HG02798 (cell line): ENCODE data around the gene MRPL36.
"Not testable (repeated sequence)": the region's sequence is repeated elsewhere in the genome, so short reads cannot be mapped to it uniquely, and the experiment has no call there.

Experiments
- ATAC-seq: cut with Tn5 transposase; IDR thresholded peaks from one replicate; pipeline ENCODE4 v1.9.1; 2021; ENCODE audit warnings: mild to moderate bottlenecking; ENCODE audit not compliant: unreplicated experiment, poor library complexity

Gene MRPL36

DNA sequence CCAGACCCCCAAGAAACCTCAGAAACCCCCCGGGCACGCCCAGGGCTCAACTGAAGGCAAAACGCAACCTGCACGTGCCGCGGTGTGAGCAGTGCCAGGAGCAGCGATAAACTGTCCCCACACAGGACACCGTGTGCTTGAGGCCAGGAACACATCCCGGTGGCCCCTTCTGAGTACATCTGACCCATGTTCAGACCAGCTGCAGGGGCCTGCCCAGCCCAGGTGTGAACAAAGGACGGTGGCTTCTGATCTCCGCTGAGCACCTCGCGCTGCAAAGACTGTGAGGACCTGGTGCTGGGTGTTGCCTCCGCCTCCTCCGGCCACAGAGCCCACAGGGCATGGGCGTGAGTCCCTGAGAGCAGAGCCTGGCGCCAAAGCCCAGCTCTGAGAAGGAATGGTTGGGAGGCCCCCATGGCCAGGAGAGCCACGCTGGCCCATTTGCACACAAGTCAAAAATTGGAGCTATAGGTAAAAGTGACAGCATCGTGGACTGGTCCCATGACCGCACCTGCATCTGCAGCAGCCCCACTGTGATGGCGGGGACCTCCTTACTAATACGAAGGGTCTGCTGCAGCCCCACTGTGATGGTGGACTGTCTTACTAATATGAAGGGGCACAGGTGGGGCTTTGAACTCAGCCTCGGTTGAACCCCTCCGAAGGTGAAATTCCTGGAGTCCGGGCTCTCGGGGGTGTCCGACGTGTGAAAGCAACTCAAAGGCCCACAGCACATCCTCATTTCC is 33.0 kb upstream of the MRPL36 start:
- ATAC-seq, result no peak

DNA sequence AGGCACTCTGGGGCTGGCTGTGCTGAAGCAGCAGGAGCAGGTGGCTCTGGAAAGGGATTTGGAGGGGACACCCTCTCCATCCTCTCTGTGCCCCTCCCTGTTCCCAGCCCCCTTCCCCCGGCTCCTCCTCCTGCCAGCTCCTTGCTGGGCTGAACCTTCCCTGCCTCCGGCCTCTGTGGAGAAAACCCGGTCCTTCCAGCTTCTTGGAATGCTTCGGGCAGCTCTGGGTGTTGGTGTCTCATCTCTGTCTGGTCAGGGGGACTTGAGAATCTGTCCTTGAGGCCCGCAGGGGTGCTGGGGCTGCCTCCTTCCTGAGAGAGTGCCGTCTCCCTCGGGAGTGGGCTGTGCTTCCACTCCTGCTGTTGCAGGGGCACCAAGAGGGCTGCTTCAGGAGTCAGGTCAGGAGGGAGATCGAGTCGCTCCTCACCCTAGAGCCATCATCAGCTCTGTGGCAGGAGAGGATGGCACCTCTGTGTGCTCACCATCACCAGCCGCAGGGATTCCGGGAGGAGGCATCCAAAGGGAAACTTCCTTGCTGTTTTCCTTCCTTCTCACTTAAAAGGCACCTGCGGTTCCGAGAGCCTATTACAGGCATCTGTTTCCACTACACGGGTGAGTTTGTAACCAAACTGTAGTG is 32.2 kb upstream of the MRPL36 start:
- no peak for ATAC-seq

DNA sequence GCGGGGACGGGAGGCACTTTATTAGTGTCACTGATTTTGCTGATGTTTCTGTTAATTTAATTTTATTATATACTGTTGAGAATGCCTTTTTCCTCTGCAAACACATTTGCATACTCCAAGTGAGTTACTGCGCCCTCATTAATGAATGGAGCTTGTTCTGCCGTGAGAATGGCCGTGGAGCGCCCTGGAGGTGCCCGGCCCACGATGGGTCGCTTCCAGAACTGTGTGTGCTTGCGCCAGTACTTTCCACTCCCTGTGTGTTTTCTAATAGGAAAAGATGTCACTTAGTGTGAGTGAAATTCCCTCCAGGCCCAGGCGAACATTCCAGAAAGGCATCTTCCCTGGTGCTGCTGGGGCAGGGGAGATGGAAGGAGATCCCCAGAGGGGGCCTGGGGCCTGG is 31.6 kb upstream of the MRPL36 start:
- ATAC-seq, result no peak

DNA sequence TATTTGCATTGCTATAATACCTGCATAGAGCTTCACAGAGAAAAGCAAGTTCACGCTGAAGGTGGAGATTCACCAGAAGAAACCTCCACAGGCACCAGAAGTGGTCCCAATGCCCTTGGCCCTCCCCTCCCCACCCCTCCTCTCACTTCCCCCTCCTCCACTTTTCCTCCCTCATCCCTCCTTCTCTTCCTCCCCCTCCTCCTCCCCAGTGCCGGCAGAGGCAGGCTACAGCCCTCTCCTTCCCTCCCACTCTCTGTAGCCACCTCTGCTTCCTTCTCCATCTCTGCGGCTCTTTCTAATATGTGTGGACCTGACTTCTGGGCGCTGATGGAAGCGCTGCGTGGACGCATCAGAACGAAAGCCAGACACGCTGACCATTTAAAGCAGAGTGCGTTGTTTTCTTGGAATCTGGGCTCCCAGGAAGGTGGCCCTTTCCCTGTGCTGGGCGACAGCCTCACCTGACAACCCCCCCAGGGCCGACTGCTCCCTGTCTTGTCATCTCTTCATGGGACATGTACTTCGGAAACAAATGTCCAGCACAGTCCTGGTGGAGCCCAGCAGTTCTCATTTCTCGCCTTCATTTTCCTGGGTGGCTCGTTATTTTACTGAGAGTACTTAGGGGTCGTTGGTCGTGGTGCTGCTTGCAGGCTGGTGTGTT is 31.1 kb upstream of the MRPL36 start:
- ATAC-seq, result no peak

DNA sequence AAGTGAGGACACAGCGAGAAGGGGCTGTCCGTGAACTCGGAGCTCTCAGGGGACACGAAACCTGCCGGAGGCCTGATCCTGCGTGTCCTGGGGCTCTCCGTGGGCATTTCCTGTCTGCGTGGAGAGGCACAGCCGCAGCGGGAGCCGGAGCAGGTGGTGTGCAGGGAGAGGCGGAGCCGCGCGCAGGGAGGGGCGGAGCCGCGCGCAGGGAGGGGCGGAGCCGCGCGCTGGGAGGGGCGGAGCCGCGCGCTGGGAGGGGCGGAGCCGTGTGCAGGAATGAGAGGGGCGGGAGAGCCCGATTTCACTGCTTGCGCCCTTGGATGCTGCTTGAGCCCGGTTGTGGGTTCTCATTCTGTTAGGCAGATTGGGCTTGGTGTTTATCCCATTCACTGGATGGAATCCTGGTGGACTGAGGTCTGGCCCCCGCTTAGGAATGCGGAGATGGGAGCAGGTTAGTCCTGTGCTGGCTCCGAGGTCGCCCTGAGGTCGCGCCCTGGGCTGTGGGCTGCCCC is 28.3 kb upstream of the MRPL36 start:
- ATAC-seq, result no peak

DNA sequence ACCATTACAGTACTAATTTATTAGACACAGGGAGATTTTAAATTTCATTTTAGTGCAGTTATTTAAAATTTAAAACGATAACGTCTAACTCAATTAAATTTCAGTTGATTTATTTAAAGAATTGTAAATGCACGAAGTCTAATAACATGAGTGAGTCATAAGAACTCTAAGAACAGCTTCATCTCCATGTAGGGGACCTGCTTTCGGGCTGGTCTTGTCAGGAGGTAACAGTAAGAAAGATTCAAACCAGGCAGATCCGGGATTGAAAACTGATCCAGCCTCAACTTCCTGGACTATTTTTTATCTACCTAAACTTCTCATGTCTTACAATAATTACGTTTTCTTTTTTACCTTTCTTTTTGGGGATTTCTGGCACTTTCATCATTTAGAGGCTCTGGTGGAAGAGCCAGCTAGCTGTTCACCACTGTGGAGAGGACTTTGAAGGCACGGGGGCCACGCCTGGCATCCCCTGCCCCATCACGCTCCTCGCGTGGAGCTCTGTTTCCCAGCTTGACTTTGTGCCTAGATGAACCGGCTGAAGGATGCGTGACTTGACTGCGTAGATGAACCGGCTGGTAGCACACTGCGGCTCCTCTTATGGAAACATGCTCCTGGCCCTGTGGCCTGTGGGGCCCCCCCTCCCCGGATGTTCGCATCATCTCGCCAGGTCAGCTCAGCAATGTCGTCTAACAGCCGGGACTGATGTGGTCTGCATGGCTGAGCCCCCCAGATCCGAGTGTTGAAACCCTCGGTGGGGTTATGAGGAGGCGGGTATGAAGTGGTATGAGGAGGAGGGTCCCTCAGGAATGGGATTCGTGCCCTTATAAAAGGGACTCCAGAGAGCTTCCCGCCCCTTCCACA is 27.6 kb upstream of the MRPL36 start:
- ATAC-seq, result no peak

DNA sequence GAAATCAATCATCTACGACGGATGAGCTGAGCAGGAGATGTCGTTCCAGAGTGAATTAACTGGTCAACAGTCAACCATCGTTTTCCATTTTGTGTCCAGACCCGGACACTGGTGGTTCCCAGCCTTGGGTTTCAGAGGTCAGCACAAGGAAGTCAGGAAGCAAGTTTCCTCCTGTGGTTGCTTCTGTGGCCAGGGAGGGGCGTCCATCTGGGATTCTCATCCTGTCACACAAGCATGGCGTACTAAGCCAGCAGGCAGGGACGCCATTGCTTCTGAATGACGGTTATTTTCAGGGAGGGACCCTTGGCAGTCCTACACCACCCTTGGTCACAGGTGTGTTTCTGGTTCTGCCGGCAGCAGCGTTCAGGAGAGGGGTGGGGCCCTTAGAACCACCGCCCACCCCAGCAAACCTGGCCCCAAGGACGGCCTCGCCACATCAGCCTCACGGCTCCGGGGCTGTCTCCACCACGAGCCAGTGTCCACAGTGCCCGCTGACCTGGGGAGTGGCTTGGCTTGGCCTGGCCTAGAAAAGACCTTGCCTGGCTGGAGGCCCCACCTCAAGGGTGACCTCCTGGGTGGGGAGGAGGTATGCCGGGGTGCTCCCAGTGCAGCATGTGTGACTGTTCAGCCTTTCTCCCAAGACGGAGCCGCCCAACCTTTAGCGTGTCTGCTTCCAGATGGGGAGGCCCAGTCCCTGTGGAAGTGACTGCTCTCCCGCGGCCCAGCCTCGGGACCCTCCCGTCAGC is 26.8 kb upstream of the MRPL36 start:
- no peak for ATAC-seq

DNA sequence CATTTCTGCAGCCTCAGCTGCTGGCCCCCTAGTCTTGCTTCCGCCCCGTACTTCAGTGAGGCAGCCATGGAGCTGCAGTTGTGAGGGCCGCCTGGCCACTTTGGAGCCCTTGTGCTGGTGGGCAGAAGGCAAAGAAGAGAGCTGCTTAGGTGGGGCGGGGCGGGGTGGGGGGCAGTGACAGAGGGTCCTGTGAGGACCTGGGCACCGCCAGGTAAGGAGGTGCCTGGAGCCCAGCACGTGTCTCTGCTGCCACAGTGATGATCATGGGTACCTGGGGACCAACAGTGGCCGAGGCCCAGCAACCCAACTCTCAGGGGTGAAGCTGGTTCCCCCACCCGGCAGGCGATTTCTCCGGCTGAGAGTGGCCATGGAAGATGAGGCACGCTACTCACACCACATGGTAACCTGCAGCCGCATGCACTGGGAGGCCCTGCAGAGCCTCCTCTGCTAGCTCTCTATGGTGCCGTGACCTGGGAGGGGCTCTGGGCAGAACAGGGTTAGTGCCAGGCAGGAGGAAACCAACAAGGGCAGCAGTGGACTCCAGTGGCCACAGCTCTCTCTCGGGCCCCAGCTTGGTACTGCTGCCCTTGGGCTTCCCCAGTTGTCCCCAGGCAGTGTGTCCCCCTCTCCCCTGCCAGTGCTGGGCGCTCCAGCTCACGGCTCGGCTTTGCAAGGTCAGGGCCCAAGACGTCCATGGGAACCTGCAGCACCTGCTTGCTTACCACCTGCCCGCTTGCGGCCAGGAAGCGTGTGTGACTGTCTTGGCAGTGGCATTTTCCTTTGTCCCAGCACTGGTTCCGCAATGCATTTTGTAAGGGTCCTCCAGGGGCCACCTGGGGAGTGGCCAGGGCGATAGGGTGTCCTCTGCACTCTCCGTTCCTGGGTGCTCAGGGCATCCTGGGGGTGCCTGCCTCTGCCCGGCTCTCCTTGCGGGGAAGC is 25.5 kb upstream of the MRPL36 start:
- ATAC-seq, result no peak

DNA sequence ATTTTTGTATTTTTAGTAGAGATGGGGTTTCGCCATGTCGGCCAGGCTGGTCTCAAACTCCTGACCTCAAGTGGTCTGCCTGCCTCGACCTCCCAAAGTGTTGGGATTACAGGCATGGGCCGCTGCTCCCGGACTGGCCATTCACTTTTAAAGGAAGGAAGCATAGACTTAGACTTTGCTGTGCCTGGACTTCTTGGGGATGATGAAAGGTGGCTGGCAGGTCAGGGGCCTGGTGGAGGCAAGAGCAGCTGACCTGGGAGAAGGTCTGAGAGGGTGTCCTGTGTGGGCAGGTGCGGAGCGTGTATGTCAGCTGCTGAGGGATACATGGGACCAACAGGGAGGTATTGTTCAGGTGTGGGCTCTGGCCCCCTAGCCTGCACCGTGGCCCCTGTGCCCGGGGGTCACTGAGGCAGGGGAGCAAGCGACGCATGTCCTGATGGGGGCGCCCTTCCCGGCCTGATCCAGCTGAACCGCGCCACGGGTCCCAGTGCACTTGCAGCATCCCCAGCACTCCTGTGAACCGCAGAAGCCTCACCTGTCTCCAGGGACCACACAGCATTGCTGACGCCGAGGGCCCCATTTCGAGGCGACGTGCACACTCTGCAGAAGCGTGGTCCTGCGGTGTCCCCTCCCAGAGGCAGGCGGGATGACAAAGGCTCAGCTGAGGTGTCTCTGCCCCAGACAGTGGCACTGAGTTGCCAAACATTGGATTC is 24.6 kb upstream of the MRPL36 start:
- ATAC-seq, result no peak

DNA sequence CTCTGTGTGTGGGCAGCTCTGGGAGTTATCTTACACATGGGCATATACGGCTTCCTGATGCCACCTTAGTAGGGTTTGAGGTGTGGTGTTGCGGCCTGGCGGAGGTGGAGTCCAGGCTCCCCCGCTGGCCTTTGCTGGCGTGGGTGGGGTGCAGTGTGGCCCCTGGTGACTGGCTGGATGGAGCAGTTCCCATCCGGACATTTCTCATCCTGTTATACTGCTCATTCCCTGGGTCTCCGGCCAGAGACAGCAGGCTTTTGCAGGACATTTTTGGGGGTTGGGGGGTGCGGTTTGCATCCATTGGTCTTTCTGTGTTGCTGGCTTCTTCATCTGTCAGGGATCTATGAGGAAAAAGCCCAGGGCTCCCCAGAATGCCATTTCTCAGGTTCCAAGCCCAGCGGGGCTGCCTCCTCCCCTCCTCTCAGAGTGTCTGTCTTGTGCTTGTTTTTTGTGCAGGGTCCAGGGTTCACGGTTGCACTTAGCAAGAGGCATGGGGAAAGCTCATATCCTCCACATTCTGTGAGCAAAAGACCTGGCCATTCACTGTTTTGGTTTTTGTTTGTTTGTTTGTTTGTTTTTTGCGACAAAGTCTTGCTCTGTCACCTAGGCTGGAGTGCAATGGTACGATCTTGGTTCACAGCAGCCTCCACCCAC is 23.9 kb upstream of the MRPL36 start:
- no peak for ATAC-seq

DNA sequence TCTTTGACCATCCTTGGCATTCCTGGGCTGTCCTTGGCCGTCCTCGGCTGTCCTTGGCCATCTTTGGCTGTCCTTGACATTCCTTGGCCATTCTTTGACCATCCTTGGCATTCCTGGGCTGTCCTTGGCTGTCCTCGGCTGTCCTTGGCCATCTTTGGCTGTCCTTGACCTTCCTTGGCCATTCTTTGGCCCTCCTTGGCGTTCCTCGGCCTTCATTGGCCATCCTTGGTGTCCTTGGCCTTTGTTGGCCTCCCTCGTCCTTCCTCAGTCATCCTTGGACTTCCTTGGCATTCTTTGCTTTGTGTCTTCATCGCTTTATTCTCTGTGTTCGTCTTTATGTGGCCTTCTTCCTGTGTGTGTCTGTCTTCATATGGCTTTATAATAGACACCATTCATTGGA is 22.2 kb upstream of the MRPL36 start:
- no peak for ATAC-seq

DNA sequence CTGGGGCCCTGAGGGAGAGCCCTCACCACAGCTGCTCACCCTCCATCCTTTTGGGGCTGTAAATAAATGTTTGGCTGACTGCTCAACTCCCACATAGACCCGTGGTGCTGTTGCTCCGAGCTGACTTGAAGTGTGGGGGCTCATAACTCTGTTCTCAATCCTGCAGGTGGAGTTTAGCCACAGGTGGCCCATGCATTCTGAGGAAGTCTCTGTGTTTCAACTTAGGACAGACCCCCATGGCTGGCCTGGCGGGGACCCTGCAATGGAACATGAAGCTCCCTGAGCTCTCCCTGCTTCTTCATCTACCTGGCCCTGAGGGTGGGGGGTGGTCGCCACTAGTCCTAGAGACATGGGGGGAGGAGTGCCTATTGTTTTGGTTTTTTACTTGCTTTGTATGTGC is 21.3 kb upstream of the MRPL36 start:
- ATAC-seq, result no peak

DNA sequence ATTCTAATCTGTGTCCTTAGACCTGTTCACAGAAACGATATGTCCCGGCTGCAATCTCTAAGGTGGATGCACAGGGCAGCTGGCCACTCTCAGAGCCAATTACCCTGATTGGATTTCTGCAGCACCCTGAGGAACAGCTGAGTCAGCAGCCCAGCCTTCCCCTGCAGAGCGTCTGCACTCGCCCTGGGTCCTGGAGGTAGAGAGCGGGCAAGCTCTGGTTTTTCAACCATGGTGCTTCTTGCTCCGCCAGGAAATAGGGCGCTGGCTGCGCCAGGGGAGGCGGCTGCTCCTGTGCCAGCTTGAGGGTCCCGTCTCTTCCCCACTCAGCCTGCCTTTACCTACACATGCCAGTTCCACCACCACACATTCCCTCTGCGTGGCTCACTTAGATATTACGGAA is 20.7 kb upstream of the MRPL36 start:
- no peak for ATAC-seq

DNA sequence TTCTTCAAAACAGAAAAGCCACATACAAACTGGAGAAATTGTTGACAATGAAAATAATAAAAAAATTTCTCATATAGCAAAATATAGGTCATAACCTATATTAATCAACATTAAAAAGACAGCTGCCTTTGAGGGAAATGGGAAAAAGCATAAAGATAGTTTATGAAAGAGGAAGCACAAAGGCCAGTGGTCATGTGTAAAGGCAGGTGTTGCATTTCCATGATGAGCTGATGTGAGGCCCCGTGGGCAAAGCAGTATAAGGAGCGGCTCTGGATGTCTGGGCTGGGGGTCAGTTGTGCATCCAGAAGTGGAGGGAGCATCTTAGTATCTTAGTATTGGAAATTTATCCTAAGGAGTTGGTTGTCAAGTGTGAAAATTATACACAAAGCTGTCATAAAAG is 19.8 kb upstream of the MRPL36 start:
- ATAC-seq, result no peak

DNA sequence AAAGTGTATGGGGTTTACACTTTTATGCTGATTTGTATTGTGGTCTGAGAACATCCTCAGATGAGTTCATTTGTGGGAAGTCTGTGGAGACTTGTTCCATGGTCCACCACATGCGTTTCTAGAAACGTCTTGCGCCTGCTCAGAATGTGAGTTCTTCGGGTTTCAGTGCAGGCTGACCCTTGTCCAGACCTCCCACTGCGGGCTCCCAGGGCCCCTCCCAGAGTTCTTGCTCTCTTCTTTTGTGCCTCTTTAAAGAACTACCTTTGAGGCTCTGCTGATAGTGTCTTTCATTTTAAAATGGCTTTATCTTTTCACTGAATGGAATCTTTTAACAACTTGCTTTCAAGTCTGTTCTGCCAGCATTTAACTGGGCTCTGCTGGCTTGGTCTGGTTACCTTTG is 19.1 kb upstream of the MRPL36 start:
- no peak for ATAC-seq

DNA sequence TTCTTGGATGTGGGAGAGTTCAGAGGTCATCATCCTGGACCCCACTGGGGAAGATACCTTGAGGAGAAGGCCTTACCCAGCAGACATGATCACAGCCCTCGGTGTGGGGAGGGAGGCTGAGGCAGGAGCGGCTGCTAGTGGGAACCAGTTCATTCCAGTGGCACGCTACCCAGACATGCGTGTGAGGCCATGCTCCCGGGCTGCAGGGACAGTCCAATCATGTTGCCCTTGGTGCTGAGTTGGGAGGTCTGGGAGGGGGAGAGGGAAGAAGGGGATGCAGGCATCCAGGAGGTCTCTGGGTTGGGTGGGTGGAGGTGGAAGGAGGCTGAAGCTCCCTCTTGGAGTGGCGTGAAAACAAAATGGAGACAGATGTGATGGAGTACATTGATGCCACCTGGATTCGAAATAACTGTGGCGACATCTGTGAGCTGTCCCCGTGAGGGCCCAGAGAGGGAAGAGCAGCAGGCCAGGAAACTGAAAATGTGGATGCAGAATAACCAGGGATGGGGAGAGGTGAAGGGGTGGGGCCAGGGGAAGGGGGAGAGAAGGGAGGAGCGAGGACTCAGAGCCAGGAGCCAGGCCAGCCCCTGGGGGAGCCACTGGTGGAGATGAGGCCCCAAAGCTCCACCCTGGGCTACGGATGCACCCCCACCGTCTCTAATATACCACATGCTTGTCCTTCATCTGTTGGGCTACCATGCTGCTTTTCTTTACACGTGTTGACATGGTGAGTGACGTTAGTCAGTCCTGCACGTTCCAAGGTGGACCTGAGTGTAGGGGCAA is 17.8 kb upstream of the MRPL36 start:
- ATAC-seq, result no peak

DNA sequence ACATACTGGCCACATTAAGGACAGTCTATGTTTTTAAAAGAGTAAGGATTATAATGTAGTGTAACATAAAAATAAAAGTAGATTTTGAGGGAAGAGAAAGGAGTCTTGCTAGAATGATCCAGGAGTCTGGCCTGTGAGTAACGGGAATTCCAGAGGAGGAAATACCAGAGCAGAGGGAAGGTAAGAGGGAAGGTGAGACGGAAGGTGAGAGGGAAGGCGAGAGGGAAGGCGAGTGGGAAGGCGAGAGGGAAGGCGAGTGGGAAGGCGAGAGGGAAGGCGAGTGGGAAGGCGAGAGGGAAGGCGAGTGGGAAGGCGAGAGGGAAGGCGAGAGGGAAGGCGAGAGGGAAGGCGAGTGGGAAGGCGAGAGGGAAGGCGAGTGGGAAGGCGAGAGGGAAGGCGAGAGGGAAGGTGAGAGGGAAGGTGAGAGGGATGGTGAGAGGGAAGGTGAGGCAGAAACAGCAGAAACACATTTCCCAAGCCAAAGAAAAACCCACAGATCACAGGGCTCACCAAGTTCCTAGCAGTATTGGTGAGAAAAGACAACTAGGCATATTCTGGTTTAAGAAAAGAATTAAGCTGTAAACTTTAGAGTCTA is 17.0 kb upstream of the MRPL36 start:
- not testable (repeated sequence) for ATAC-seq
